SIG-M5 treated with dmso at 0.1 percent for 504 hours (cell line): ENCODE results near the gene RFPL4A.
"Not testable (repeated sequence)": the region's sequence is repeated elsewhere in the genome, so short reads cannot be mapped to it uniquely, and the experiment has no call there.

Source experiments
- DNase-seq: peaks from one replicate; lab custom pipeline; 2025; ENCODE audit not compliant: unreplicated experiment; lab: John Stamatoyannopoulos, UW

RFPL4A gene

DNA sequence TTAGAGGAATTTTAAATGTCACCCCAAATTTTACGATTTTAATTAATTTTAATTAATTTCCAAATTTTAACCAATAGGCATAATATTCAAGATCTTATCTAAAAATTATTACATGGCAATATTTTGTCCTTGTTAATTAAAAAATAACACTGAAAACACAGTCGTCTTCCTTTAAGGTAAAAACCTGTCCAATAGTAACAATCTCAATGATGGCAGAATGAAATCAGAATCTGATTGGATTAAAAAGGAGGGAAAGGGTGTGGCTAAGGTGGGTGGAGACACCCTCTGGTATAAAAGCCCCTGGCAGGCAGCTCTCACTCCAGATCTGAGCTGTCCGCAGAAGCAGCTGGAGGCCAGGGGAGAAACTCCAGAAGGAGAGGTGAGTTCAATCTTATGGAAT lies at the start of gene RFPL4A:
RFPL4A (plus strand) TSS at position 301 of the 400 bp plus-strand sequence. CDS start 2,704 bp downstream, outside the sequence.
- DNase-seq, result not testable (repeated sequence)

DNA sequence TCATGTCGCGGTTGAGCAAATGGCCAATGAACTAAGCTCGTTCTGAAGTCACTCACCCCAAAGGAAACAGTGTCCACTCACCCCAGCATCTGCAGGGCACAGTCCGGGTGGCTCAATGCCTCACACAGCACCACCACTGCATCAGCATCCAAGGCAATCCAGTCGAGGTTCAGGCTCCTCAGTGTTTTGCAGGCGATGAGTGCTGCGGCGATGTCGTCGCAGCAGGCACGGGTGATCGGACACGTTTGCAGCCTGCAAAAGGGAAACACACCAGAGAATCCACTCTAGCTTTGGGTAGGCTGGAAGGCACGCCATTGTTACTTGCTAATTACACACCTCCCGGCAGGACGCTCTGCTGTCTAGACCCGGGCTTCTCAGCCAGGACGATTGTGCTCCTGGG lies 47.2 kb upstream of the RFPL4A start:
- DNase-seq, result no peak

DNA sequence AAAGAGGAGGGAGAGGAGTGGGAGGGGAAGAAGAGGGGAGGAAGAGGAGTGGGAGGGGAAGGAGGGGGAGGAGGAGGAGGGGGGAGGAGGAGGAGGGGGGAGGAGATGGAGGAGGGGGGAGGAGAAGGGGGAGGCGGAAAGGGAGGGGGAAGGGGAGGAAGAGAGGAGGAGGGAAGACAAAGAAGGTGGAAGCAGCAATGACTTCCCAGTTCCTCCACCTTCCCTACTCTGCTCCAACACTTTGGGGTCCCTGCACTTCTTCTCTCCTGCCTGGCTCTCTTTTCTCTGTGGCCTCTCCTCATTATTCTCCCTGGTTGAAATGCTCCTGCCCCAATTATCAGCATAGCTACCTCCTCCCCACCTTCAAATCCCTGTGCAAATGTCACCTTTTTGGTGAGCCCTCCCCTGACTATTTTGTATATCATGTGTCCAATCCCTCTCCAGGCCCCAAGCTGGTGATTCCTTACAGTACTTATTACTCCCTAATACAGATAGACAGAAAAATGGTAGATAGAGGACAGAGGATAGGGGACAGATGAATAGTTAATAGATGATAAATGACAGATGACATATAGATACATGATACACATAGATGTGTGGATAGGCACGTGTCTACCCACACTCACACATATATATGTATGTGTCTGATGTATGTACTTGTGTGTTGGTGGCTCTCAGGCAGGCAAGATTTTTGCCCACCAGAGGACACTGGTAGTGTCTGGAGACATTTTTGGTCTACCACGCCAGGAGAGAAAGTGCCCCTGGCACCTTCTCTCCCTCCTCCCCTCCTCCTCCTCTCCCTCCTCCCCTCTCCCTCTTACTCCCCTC lies 45.9 kb upstream of the RFPL4A start:
- no peak for DNase-seq

DNA sequence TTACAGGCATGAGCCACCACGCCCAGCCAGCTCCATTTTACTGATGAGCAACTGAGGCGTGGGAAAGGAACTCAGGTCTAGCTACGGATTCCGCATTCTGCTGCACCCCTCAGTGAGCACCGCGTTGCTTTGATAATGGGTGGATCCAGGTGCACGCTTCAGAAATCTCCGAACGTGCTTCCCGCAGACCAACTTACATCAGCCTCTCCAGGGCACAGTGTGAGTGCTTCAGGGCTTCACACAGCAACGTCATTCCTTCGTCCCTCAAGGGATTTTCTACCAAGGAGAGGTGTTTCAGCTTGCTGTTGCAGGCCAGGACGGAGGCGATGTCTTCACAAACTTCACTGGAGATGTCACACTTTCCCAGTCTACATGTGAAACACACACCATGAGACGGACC lies 42.4 kb upstream of the RFPL4A start:
- no peak for DNase-seq

DNA sequence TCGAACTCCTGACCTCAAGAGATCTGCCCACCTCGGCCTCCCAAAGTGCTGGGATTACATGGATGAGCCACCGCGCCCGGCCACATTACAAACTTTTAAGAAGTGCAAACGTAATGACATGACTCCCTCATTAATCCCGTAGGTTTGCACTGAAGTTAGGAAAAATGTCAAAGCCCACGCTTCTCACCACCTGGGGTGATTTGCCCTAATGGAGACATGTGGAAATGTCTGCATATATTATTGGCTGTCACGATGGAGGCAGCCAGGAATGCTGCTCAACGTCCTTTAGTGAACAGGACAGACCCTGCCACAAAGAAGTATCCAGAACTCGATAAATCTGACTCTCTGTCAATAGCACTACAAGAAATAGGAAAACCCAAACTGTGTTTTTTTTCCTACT lies 41.6 kb upstream of the RFPL4A start:
- no peak for DNase-seq

DNA sequence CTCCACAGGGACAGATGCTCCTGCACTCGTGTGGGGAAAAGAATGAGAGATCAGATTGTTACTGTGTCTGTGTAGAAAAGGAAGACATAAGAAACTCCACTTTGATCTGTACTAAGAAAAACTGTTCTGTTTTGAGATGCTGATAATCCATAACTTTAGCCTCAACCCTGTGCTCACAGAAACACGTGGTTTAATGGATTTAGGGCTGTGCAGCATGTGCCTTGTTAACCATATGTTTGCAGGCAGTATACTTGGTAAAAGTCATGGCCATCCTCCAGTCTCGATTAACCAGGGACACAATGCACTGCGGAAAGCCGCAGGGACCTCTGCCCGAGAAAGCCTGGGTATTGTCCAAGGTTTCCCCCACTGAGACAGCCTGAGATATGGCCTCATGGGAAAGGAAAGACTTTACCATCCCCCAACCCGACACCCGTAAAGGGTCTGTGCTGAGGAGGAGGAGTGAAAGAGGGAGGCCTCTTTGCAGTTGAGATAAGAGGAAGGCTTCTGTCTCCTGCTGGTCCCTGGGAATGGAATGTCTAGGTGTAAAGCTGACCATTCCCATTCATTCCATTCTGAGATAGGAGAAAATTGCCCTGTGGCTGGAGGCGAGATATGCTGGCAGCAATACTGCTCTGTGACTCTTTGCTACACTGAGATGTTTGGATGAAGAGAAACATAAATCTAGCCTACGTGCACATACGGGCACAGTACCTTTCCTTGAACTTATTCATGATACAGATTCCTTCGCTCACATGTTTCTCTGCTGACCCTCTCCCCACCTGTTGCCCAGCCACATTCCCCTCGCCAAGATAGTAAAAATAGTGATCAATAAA lies 40.8 kb upstream of the RFPL4A start:
- not testable (repeated sequence) for DNase-seq

DNA sequence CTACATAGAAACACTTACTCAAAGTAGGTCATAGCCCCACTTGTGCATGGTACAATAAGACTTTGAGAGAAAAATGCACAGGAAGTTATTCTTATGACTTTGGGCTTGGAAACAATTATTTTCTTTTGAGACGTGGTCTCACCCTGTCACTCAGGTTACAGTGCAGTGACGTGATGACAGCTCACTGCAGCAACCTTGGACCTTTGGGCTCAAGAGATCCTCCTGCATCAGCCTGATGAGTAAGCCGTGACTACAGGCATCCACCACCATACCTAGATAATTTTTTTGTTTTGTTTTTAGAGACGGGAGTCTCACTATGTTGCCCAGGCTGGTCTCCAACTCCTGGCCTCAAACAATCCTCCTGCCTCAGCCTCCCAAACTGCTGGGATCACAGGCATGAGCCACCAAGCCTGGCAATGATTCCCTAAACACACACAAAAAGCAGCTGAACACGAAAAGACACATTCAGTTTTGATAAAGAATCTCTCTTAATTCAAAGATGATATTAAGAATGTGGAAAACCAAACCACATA lies 38.6 kb upstream of the RFPL4A start:
- DNase-seq, result no peak

DNA sequence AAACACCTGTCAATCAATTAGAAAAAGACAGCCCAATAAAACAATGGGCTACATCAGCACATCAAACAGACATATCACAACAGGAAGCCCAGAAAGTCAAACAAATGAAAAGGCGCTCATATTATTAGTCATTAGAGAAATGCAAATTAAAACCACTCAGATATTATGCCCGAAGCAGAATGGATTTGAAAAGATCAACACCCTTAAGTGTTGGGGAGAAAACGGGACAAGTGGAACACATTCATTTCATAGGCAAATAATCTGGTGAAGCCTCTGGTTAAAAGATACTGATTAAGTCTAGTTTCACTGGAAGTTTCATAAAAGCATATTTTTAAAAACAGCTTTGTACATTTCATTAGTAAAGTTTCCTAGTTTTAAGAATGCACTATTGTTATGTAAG lies 38.1 kb upstream of the RFPL4A start:
- no peak for DNase-seq

DNA sequence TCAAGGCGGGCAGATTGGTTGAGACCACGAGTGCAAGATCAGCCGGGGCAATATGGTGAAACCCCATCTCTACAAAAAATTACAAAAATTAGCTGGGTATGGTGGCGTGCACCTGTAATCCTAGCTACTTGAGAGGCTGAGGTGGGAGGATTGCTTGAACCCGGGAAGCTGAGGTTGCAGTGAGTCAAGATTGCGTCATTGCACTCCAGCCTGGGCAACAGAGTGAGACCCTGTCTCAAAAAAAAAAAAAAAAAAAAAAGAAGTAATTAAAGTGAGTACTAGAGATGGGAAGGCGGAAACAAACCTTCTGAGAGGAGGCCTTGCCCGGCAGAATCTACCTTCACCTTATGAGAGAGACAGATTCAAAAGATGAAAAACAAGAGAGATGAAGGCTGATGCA lies 35.4 kb upstream of the RFPL4A start:
- no peak for DNase-seq

DNA sequence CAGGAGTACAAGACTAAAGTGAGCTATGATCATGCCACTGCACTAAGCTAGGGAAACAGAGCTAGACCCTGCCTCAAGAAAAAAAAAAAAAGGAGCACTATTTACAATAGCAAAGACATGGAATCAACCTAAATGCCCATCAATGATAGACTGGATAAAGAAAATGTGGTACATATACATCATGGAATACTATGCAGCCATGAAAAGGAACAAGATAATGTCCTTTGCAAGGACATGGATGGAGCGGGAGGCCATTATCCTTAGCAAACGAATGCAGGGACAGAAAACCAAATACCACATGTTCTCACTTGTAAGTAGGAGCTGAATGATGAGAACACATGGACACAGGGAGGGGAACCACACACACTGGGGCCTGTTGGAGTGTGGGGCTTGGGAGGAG lies 28.5 kb upstream of the RFPL4A start:
- not testable (repeated sequence) for DNase-seq

DNA sequence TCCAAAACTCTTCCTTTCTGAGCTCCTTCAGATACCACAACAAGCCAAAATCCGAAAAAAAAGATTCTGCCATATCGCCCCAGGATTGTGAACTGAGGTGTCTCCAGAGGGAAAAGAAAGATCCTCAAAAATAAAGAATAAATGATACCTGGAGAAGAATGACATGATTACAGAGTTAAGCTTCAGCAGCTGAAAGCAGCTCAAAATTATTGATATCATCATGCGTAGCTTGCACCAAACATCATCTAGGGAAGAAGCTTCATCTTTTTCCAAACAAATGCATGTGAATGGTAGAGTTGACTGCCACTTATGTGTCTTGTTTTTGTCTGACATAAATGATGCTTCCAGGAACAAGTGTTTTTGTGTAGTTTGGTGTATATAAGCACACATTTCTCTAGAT lies 20.6 kb upstream of the RFPL4A start, which contains the start of gene NLRP9:
NLRP9 (minus strand) TSS at position 101 of the 400 bp plus-strand sequence; CDS start at position 73, 28 bp downstream.
- no peak for DNase-seq

DNA sequence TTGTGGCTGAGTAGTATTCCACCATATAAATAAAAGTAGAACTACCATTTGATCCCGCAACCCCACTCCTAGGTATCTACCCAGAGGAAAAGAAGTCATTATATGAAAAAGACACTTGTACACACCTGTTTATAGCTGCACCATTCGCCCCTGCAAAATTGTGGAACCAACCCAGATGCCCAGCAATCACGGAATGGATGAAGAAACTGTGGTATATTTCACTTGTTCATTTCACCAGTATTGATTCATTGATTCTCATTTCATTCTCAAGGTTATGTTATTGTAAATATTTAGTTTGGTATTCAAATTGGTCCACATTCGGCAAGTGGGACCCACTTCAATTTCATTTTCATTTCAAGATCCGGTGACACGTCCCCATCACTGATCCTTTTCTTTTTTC lies 8.2 kb upstream of the RFPL4A start:
- no peak for DNase-seq

DNA sequence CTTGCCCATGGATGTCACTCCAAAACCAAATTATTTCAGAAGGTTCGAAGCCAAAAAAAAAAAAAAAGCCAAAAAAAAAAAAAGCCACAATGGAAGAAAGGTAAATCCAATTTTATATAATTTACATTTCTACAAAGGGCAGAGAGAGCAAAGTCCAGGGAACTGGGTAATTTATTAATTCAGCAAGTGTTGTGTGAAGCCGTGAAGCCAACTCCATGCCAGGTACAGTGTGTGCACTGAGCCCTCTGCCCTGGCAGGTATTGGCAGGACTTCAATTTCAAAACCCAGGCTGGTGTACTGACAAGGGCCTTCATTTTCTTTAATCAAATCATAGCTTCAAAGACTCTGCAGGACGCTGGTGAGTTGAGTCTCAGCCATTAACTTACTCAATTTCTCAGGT lies 5.5 kb upstream of the RFPL4A start:
- DNase-seq, result no peak

DNA sequence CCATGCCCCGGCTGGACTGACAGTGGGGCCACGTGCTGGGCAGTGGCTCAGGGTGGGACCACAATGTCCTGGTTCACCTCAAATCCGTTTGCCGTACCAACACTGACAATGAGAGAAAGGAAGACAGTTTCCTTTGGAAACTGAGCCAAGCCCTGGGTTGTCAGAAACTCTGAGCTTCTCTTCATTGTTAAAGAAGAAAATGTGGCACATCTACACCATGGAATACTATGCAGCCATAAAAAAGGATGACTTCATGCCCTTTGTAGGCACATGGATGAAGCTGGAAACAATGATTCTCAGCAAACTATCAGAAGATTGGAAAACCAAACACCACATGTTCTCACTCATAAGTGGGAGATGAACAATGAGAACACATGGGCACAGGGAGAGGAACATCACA lies 2.1 kb upstream of the RFPL4A start:
- not testable (repeated sequence) for DNase-seq

DNA sequence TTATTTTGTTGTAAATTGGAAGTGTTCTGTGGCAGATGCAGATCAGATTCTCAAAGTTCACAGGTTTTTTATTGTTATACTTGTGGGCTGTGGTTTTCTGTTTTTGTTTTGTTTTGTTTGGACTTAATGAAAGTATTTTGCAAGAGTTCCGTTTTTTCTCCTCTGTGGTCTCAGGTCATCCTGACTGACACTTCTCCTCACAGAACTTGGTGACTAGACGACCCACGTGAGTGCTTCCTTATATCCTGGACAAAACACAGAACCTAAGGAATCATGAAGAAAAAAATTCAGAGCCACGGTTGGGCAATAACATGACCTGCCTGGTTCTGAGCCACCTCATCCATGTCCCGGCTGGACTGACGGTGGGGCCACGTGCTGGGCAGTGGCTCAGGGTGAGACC lies 7.6 kb downstream of the RFPL4A start:
- DNase-seq, result no peak

DNA sequence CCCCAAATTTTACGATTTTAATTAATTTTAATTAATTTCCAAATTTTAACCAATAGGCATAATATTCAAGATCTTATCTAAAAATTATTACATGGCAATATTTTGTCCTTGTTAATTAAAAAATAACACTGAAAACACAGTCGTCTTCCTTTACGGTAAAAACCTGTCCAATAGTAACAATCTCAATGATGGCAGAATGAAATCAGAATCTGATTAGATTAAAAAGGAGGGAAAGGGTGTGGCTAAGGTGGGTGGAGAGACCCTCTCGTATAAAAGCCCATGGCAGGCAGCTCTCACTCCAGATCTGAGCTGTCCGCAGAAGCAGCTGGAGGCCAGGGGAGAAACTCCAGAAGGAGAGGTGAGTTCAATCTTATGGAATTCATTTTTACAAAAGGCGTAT lies 9.9 kb downstream of the RFPL4A start, which contains the start of gene RFPL4AL1:
RFPL4AL1 (plus strand) TSS at position 301 of the 400 bp plus-strand sequence. CDS start 2,687 bp downstream, outside the sequence.
- DNase-seq, result not testable (repeated sequence)

DNA sequence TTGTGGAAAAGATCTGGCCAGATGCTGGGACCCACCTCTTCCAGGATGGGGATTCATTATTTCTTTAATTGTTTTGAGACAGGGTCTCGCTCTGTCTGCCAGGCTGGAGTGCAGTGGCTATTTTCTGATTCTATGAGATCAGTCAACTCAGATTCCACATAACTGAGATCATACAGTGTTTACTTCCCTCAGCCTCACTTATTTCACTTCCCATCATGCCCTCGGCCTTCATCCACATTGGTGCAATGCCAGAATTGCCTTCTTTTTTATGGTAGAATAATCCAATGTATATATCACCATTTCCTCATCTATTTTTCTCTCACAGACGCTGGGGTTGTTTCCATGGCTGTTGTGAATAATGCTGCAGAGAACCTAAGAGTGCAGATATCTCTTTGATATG lies 10.7 kb downstream of the RFPL4A start:
- not testable (repeated sequence) for DNase-seq

DNA sequence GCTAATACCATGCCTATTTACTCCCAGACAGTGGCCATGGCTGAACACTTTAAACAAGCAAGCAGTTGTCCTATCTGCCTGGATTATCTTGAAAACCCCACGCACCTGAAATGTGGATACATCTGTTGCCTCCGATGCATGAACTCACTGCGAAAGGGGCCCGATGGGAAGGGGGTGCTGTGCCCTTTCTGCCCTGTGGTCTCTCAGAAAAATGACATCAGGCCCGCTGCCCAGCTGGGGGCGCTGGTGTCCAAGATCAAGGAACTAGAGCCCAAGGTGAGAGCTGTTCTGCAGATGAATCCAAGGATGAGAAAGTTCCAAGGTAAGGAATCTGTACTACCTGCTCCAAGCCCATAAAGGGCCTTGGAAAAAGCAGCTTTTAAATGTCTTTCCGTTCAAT lies 18.6 kb downstream of the RFPL4A start:
- DNase-seq, result no peak

DNA sequence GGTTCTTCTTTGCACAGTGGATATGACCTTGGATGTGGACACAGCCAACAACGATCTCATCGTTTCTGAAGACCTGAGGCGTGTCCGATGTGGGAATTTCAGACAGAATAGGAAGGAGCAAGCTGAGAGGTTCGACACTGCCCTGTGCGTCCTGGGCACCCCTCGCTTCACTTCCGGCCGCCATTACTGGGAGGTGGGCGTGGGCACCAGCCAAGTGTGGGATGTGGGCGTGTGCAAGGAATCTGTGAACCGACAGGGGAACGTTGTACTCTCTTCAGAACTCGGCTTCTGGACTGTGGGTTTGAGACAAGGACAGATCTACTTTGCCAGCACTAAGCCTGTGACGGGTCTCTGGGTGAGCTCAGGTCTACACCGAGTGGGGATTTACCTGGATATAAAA lies 19.4 kb downstream of the RFPL4A start:
- DNase-seq, result no peak

DNA sequence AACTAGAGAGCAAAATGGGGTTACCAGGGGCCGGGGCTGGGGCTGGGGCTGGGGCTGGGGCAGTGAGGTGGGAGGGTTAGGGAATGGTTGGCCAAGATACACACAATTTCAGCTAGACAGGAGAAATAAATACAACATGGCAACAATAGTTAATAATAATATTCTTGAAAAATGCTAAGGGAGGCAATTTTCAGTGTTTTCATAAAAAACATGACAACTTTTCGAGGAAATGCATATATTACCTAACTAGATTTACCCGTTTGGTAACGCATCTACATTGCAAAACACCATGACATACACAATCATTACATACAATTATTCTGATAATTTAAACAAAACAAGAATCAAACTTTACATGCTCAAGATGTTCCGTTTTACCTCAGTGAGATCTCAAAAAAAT lies 22.2 kb downstream of the RFPL4A start:
- no peak for DNase-seq

DNA sequence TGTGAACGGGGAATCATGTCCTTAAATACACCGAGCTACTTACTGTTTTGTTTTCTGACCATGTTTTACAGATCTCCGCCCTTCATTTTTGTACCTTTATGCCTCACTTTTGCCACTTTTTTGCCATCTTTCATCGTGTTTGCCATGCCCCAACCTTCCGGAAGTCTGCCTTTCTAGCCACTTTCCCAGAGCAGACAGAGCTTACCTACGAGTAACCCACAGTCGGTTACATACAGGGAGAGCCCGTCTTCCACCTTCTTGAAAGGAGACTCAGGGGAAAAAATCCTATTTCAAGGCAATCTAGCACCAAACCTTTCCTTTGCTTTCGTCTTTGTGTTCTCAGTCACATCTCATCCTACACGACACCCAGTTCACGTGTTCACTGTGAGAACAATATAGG lies 36.1 kb downstream of the RFPL4A start:
- DNase-seq, result no peak

DNA sequence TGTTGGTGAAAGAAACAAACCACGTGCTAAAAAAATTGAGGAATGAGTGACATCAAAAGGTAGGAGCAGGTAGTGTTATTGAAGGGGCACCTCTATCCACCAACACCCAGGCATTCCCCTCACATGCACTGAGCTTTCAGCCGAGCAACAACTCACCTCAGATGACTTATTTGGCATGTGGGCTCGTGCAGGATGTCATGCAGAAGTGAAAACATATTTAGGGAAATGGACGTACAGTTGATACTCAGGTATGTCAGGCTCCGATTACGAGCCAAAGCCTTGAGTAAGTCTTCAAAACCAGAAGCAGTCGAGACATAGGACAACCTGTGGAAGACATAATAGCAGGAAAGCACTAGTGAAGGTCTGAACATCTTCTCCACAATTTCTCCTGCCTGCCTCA lies 42.5 kb downstream of the RFPL4A start:
- no peak for DNase-seq
